Activated T-helper 1 cell treated with Interleukin-2 at 50 U/mL for 16 hours (primary cell): Measurements from ENCODE around the gene MRPL22.
"Not testable (repeated sequence)": the region's sequence is repeated elsewhere in the genome, so short reads cannot be mapped to it uniquely, and the experiment has no call there.

Experiments used
- DNase-seq: peaks from one replicate; pipeline ENCODE4 v3.0.0-alpha.2; 2020; ENCODE audit warnings: low read depth

MRPL22 gene

GRCh38 chr5:154995679-154996078 is 54.8 kb downstream of the MRPL22 start:
- no peak for DNase-seq

GRCh38 chr5:154997746-154998145 is 56.9 kb downstream of the MRPL22 start:
- no peak for DNase-seq

- no peak for DNase-seq
These were observed 59.0 kb downstream of the MRPL22 start for GRCh38 chr5:154999865-155000264.

GRCh38 chr5:155001523-155001922 is 60.6 kb downstream of the MRPL22 start:
- no peak for DNase-seq

GRCh38 chr5:155002722-155003121 is 61.8 kb downstream of the MRPL22 start:
- not testable (repeated sequence) for DNase-seq

- no peak for DNase-seq
These were observed 63.4 kb downstream of the MRPL22 start for GRCh38 chr5:155004138-155004744.

- DNase-seq = not testable (repeated sequence)
These were observed 65.4 kb downstream of the MRPL22 start for GRCh38 chr5:155006265-155006664.

- DNase-seq = no peak
These were observed 67.8 kb downstream of the MRPL22 start for GRCh38 chr5:155008669-155009068.

GRCh38 chr5:155010881-155011280 is 70.0 kb downstream of the MRPL22 start:
- no peak for DNase-seq

- DNase-seq = no peak
These were observed 72.7 kb downstream of the MRPL22 start, which contains the start of gene KIF4B for GRCh38 chr5:155013526-155013925. TSS of gene KIF4B (plus strand) at chr5:155013755. CDS start at chr5:155013860, 105 bp downstream.

- no peak for DNase-seq
These were observed 74.4 kb downstream of the MRPL22 start for GRCh38 chr5:155015239-155015638.

- DNase-seq = no peak
These were observed 76.7 kb downstream of the MRPL22 start for GRCh38 chr5:155017610-155018009.
